ENCODE data around the gene IRF1. TPM values are rescaled to one million over a fixed set of nuclear protein-coding genes. Genes with fewer than 3 reads are reported as not detected.

Gene IRF1
- total RNA-seq, 2 donors from 2014 or later, result 10.1 to 15.8 TPM

GRCh38 chr5:132457371-132458225 is 33.0 kb downstream of the IRF1 start:
- peak overlapping the region; percentile 66 to 69 for H3K27ac ChIP-seq
- H3K36me3 ChIP-seq, result peaks cover 5% of the 10 kb centered on the region
- H3K4me3 ChIP-seq, result no peak overlapping the region
- peaks cover 0 to 38% of the 10 kb centered on the region in 2 donors for H3K4me1 ChIP-seq
- no peak for TF ChIP-seq CTCF (IDR thresholded peaks at IDR 0.05)
- no peaks in the 10 kb centered on the region for H3K9me3 ChIP-seq
- DNase-seq (ENCODE audit: low spot score), result no peak
- no peaks in the 10 kb centered on the region for H3K27me3 ChIP-seq

DNA sequence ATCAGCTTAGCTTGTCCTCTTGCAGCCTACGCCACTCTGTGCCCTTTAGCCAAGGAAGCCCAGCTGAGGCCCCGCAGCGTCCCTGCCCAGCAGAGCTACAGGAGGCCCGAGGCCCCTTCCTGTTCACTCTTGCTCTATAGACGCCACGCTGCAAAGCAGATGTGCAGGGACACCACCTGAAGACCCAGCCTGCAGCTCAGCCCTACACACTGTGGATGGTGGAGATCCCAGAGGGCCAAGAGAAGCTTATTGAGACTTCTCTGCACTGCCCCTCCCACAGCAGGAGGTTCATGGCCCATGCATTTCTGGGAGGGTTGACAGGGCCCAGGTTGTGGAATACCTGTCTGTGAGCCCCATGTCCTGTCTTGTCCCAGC is 33.6 kb downstream of the IRF1 start:
- DNase-seq (ENCODE audit: low spot score), result no peak
- Histone ChIP-seq H3K4me3 (no peak overlapping the region), H3K27ac (peak overlapping the region; percentile 66 to 69), H3K4me1 (peaks cover 0 to 38% of the 10 kb centered on the region in 2 donors), H3K27me3 (no peaks in the 10 kb centered on the region), H3K9me3 (no peaks in the 10 kb centered on the region), H3K36me3 (peaks cover 5% of the 10 kb centered on the region)
- no peak for TF ChIP-seq CTCF (IDR thresholded peaks at IDR 0.05)

DNA sequence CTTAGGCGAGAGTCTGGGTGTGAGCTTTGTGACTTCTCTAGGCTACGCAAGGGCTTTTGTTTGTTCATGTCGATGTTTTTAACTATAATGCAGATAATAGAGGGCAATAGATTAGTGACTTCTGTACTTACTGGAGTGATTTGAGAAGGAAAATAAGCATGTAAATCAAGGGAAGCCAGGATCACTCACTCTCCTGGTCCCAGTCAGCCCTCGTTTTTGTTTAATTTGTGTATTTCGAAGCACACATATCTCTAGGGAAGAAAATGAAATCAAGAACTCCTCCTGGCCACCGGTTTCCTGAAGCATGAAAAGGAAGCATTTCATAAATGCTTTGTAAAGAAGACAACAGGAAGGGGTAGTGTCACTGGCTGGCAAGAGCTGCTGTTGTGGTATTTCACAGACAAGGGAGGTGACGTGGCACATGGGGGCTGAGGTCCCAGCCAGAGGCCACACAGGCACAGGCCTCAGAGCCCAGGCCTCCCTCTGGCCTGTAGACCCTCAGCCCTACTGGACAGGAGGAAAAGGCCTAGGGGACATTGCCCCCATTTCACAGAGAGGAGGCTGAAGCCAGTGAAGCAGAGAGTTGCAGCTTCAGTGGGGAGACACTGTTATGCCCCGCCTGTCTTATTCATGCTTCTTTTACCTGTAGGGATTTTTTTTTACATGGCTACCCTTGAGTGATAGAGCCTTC is 34.1 kb downstream of the IRF1 start:
- DNase-seq (ENCODE audit: low spot score), result peak; percentile 81
- TF ChIP-seq CTCF (IDR thresholded peaks at IDR 0.05), result no peak
- Histone ChIP-seq H3K4me3 (no peak overlapping the region), H3K27ac (peak overlapping the region; percentile 66 to 69), H3K27me3 (no peaks in the 10 kb centered on the region), H3K4me1 (peaks cover 0 to 38% of the 10 kb centered on the region in 2 donors), H3K36me3 (peaks cover 5% of the 10 kb centered on the region), H3K9me3 (no peaks in the 10 kb centered on the region)

GRCh38 chr5:132455614-132456115 is 34.9 kb downstream of the IRF1 start:
- H3K27me3 ChIP-seq, result no peaks in the 10 kb centered on the region
- peak overlapping the region; percentile 66 to 69 for H3K27ac ChIP-seq
- no peaks in the 10 kb centered on the region for H3K9me3 ChIP-seq
- no peak for DNase-seq (ENCODE audit: low spot score)
- H3K36me3 ChIP-seq, result peaks cover 5% of the 10 kb centered on the region
- H3K4me3 ChIP-seq, result no peak overlapping the region
- peaks cover 0 to 38% of the 10 kb centered on the region in 2 donors for H3K4me1 ChIP-seq
- no peak for TF ChIP-seq CTCF (IDR thresholded peaks at IDR 0.05)

DNA sequence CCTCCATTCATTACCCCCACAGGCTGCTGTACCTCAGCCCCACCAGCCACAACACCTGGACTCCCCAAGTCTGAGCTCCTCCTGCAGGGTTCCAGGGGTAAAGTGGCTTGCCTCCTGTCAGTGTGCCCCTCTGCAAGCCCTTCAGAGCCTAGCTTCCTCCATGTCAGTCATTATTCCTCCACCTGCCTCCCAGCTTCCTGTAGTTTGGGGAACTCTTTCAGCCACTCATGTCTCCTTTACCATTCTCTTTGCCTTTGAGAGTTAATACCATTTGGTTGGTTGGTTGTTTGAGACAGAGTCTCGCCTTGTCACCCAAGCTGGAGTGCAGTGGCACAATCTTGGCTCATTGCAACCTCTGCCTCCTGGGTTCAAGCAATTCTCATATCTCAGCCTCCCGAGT is 36.2 kb downstream of the IRF1 start:
- Histone ChIP-seq H3K4me1 (peaks cover 0 to 32% of the 10 kb centered on the region in 2 donors), H3K4me3 (no peak overlapping the region), H3K36me3 (no peaks in the 10 kb centered on the region), H3K9me3 (no peaks in the 10 kb centered on the region), H3K27ac (no peak overlapping the region), H3K27me3 (no peaks in the 10 kb centered on the region)
- no peak for DNase-seq (ENCODE audit: low spot score)
- TF ChIP-seq CTCF (IDR thresholded peaks at IDR 0.05), result no peak

Measured in right atrium auricular region (tissue), 2 donors.